Measurements from ENCODE around the gene SYCE1.

SYCE1 gene

DNA sequence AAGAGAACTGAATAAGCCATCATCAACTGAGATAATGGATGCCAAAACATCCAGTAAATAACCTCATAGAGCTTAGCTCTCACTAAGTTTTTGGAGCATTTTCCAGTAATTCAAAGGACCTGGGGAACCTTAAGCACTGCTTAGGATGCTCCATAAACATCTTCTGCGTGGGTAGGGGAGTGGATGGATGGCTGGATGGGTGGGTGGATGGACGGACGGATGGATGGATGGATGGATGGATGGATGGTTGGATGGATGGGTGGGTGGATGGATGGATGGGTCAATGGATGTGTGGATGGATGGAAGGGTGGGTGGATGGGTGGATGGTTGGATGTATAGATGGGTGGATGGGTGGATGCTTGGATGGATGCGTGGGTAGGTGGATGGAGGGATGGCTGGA is 29.2 kb downstream of the SYCE1 start:
- TF ChIP-seq, protein P1, sequence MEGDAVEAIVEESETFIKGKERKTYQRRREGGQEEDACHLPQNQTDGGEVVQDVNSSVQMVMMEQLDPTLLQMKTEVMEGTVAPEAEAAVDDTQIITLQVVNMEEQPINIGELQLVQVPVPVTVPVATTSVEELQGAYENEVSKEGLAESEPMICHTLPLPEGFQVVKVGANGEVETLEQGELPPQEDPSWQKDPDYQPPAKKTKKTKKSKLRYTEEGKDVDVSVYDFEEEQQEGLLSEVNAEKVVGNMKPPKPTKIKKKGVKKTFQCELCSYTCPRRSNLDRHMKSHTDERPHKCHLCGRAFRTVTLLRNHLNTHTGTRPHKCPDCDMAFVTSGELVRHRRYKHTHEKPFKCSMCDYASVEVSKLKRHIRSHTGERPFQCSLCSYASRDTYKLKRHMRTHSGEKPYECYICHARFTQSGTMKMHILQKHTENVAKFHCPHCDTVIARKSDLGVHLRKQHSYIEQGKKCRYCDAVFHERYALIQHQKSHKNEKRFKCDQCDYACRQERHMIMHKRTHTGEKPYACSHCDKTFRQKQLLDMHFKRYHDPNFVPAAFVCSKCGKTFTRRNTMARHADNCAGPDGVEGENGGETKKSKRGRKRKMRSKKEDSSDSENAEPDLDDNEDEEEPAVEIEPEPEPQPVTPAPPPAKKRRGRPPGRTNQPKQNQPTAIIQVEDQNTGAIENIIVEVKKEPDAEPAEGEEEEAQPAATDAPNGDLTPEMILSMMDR (IDR thresholded peaks at IDR 0.05; ENCODE audit: low read depth, low read length, missing control alignments), result no peak
- no peaks in the 10 kb centered on the region for H3K36me3 ChIP-seq (replicated peaks)
- in situ Hi-C loops (cut with HindIII; ENCODE audit: low pct_ligation_motif_present, low sequenced_read_pairs), result no loop called here
- no peak for DNase-seq
- H3K27me3 ChIP-seq (replicated peaks), result no peaks in the 10 kb centered on the region
- H3K27ac ChIP-seq, result no peak overlapping the region
- no peak overlapping the region for H3K4me3 ChIP-seq (ENCODE audit: low read depth, low read length)

DNA sequence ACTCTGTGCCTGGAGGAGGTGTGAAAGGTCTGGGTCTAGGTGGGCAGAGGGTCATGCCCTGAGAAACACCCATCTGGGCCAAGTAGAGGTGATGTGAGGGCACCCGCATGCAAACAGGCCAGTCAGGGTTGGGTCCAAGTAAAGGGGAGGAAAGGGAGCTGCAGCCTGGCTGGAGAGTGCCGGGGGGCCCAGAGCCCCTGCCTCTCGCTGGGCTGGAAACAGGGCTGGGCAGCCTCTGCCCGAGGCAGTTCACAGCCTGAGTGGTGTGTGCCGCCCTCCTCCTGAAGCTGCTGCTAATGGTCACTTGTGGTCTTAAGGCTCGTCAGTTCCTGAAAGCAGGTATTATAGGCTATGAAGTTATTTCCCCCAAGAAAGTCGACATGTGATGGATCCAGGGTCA is 31.0 kb downstream of the SYCE1 start:
- H3K4me3 ChIP-seq (ENCODE audit: low read depth, low read length), result no peak overlapping the region
- in situ Hi-C loops (cut with HindIII; ENCODE audit: low pct_ligation_motif_present, low sequenced_read_pairs), result no loop called here
- H3K27me3 ChIP-seq (replicated peaks), result peaks cover 13% of the 10 kb centered on the region
- no peaks in the 10 kb centered on the region for H3K36me3 ChIP-seq (replicated peaks)
- DNase-seq, result no peak
- H3K27ac ChIP-seq, result no peak overlapping the region
- TF ChIP-seq, protein P1 (IDR thresholded peaks at IDR 0.05; ENCODE audit: low read depth, low read length, missing control alignments), result no peak

DNA sequence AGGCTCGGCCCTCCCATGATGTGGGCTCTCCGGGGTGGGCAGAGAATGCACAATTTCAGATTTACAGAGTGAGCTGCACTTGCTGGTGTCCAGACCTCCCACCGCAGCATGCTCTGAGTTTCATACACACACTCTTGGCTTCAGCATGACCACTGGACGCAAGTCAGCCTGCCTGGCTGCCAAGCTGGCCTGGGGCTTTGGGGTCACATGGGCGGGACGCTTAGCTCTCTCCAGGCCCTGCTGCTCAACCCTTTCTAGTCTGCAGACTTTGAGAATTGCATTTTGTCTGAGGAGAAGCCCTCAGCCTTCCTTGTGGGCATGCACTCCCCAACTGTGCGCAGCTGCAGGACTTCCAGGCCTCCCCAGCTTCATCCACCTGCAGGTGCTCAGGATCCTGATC is 32.5 kb downstream of the SYCE1 start:
- in situ Hi-C loops (cut with HindIII; ENCODE audit: low pct_ligation_motif_present, low sequenced_read_pairs), result no loop called here
- Histone ChIP-seq H3K36me3 (replicated peaks) (no peaks in the 10 kb centered on the region), H3K27me3 (replicated peaks) (peaks cover 26% of the 10 kb centered on the region), H3K27ac (no peak overlapping the region), H3K4me3 (ENCODE audit: low read depth, low read length) (no peak overlapping the region)
- TF ChIP-seq, protein P1 (IDR thresholded peaks at IDR 0.05; ENCODE audit: low read depth, low read length, missing control alignments), result no peak
- no peak for DNase-seq

DNA sequence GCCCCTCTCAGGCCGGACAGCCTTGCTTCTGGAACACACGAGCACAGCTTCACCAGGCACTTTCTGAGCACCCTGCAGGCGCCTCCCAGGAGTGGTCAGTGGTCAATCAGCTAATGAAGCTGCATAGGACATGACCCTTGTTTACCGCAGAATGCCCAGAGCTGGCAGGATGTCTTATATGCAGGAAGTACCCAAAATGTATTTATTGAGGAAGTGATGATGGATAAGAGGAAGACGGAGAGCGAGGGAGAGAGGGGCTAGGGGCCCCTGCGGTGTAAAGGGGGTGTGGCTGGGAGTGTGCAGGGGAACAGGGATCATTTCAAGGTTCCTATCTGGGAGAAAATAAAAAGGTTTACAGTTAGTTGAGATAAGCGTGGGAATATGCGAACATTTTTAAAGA is 34.9 kb downstream of the SYCE1 start:
- H3K27ac ChIP-seq, result no peak overlapping the region
- no peak overlapping the region for H3K4me3 ChIP-seq (ENCODE audit: low read depth, low read length)
- DNase-seq, result no peak
- in situ Hi-C loops (cut with HindIII; ENCODE audit: low pct_ligation_motif_present, low sequenced_read_pairs), result no loop called here
- peaks cover 39% of the 10 kb centered on the region for H3K27me3 ChIP-seq (replicated peaks)
- TF ChIP-seq, protein P1 (IDR thresholded peaks at IDR 0.05; ENCODE audit: low read depth, low read length, missing control alignments), result no peak
- no peaks in the 10 kb centered on the region for H3K36me3 ChIP-seq (replicated peaks)

DNA sequence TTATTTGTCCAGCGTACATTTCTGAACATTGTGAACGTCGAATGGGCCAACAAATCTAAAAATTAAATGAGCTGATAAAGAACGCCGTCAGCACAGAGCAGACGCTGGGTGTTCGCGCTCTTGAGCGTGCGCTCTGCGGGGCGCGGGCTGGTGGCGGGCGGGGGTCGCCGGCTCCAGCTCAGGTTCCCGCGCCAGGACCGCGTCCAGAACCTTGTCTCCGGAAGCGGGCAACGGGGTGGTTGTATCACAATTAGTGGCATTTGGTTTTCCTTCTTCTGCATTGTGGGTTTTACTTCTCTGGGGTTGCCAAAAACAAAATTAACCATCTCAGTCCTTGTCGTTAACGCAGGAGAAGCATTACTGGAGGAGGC is 35.8 kb downstream of the SYCE1 start:
- Histone ChIP-seq H3K36me3 (replicated peaks) (no peaks in the 10 kb centered on the region), H3K27ac (no peak overlapping the region), H3K4me3 (ENCODE audit: low read depth, low read length) (no peak overlapping the region), H3K27me3 (replicated peaks) (peaks cover 39% of the 10 kb centered on the region)
- TF ChIP-seq, protein P1 (IDR thresholded peaks at IDR 0.05; ENCODE audit: low read depth, low read length, missing control alignments), result no peak
- in situ Hi-C loops (cut with HindIII; ENCODE audit: low pct_ligation_motif_present, low sequenced_read_pairs), result no loop called here
- no peak for DNase-seq

DNA sequence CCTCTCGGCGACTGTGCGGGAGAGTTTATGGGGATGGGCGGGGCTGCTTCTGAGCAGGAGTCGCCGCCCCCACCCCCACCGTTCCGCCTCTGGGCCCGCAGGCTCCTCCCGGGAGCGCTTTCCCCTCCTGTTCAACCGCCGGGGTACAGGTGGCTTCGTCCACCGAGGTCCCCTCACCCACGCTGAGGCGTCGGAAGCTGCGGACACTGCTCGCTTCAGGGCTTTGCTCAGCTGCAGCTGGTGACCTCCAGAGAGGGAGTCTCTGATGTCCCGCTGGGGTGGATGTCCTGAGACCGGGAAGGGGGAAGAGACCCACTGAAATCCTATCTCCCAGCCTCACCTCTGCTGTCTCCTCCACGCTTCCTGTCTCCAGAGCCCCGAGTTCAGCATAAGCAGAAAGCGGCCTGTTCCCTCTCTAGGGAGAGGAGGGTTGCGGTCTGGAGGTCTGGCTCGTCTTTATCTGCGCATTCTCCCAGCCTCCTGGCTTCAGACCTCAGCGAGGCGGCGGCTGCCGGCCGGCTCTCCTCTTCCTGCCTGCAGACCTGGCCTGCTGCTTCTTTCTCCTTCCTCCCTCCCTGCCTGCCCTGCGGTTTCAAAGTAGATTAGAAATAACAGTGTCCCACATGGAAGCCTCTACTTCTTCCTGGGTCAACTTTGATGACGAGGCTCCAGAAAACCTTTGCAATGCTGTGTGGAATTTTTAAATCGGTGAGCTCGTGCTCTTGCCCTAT is 36.4 kb downstream of the SYCE1 start:
- peak; percentile 4 for DNase-seq
- in situ Hi-C loops (cut with HindIII; ENCODE audit: low pct_ligation_motif_present, low sequenced_read_pairs), result no loop called here
- Histone ChIP-seq H3K27me3 (replicated peaks) (peaks cover 39% of the 10 kb centered on the region), H3K36me3 (replicated peaks) (no peaks in the 10 kb centered on the region), H3K4me3 (ENCODE audit: low read depth, low read length) (no peak overlapping the region), H3K27ac (no peak overlapping the region)
- TF ChIP-seq, protein P1 (IDR thresholded peaks at IDR 0.05; ENCODE audit: low read depth, low read length, missing control alignments), result no peak

Measured in brain microvascular endothelial cell (primary cell).